ENCODE measurements around the gene ARHGEF35.
"Not testable (repeated sequence)": the region's sequence is repeated elsewhere in the genome, so short reads cannot be mapped to it uniquely, and the experiment has no call there.

ARHGEF35 gene

GRCh38 chr7:144195212-144195872 lies at the start of gene ARHGEF35:
ARHGEF35 (minus strand) TSS chr7:144195833; CDS start chr7:144188383, 7,450 bp downstream.
- peak in 1 of 2 donors; percentile 13 for DNase-seq

GRCh38 chr7:144245372-144245771 lies 49.7 kb upstream of the ARHGEF35 start:
- DNase-seq: not testable (repeated sequence)

GRCh38 chr7:144239365-144239764 lies 43.7 kb upstream of the ARHGEF35 start, which contains the start of gene OR2A42:
OR2A42 (minus strand) TSS chr7:144239605; CDS start chr7:144232843, 6,762 bp downstream.
- DNase-seq: not testable (repeated sequence)

GRCh38 chr7:144238530-144239082 lies 43.0 kb upstream of the ARHGEF35 start:
- DNase-seq: not testable (repeated sequence)

- not testable (repeated sequence) for DNase-seq
These were observed 37.4 kb upstream of the ARHGEF35 start for GRCh38 chr7:144233039-144233438.

GRCh38 chr7:144231027-144231426 lies 35.4 kb upstream of the ARHGEF35 start:
- not testable (repeated sequence) for DNase-seq

GRCh38 chr7:144228810-144229209 lies 33.2 kb upstream of the ARHGEF35 start:
- not testable (repeated sequence) for DNase-seq

GRCh38 chr7:144226866-144227265 lies 31.2 kb upstream of the ARHGEF35 start:
- DNase-seq: not testable (repeated sequence)

GRCh38 chr7:144223675-144224074 lies 28.0 kb upstream of the ARHGEF35 start:
- DNase-seq: not testable (repeated sequence)

- not testable (repeated sequence) for DNase-seq
These were observed 24.9 kb upstream of the ARHGEF35 start for GRCh38 chr7:144220531-144220930.

GRCh38 chr7:144219149-144219548 lies 23.5 kb upstream of the ARHGEF35 start:
- not testable (repeated sequence) for DNase-seq

- DNase-seq: not testable (repeated sequence)
These were observed 22.9 kb upstream of the ARHGEF35 start for GRCh38 chr7:144218581-144218980.

- not testable (repeated sequence) for DNase-seq
These were observed 21.6 kb upstream of the ARHGEF35 start for GRCh38 chr7:144217200-144217599.

GRCh38 chr7:144205306-144205705 lies 9.7 kb upstream of the ARHGEF35 start:
- DNase-seq: not testable (repeated sequence)

- not testable (repeated sequence) for DNase-seq
These were observed 7.5 kb upstream of the ARHGEF35 start for GRCh38 chr7:144203086-144203485.

GRCh38 chr7:144201978-144202377 lies 6.3 kb upstream of the ARHGEF35 start:
- not testable (repeated sequence) for DNase-seq

- DNase-seq: not testable (repeated sequence)
These were observed 3.3 kb upstream of the ARHGEF35 start for GRCh38 chr7:144198934-144199333.

GRCh38 chr7:144194453-144194852 lies 1.2 kb downstream of the ARHGEF35 start:
- DNase-seq: not testable (repeated sequence)

- not testable (repeated sequence) for DNase-seq
These were observed 1.9 kb downstream of the ARHGEF35 start for GRCh38 chr7:144193782-144194181.

- DNase-seq: not testable (repeated sequence)
These were observed 7.0 kb downstream of the ARHGEF35 start for GRCh38 chr7:144188578-144189171.

GRCh38 chr7:144187848-144188247 lies 7.8 kb downstream of the ARHGEF35 start:
- DNase-seq: not testable (repeated sequence)

- not testable (repeated sequence) for DNase-seq
These were observed 12.5 kb downstream of the ARHGEF35 start, which contains the start of gene CTAGE4 for GRCh38 chr7:144183166-144183565. CTAGE4 (plus strand) TSS chr7:144183466; CDS start chr7:144183504, 38 bp downstream.

- DNase-seq: not testable (repeated sequence)
These were observed 16.5 kb downstream of the ARHGEF35 start for GRCh38 chr7:144179165-144179479.

Measured in CD4-positive, alpha-beta T cell treated with Interleukin-1 beta for 1 hour (primary cell).